GM12878 (cell line): ENCODE results near the gene CNTN4.

ENCODE experiments used
- BCLAF1 ChIP-seq: fragments of 450-650 bp; IDR thresholded peaks from 2 replicates; pipeline ENCODE4 v1.6.1; 2017; ENCODE audit warnings: antibody characterized with exemption, mild to moderate bottlenecking, moderate library complexity
- CTCF ChIP-seq, 3 experiments: IDR thresholded peaks in 2 of 3; conservative IDR thresholded peaks in 1 of 3; 2 replicates each; pipeline ENCODE4 v1.5.1; 2011; ENCODE audit warnings: low read depth in 3 of 3, low read length in 3 of 3, mild to moderate bottlenecking in 3 of 3, control low read depth in 2 of 3, moderate library complexity in 2 of 3, inconsistent platforms in 1 of 3, mixed read lengths in 1 of 3; ENCODE audit not compliant: control insufficient read depth in 2 of 3, insufficient read depth in 1 of 3; ENCODE audit errors: extremely low read depth in 1 of 3
- EP300 ChIP-seq, 2 experiments: fragments of 150-350 bp in 1 of 2; IDR thresholded peaks; 2 replicates each; pipeline ENCODE4 v1.6.1; 2011 to 2012; ENCODE audit warnings: low read depth in 2 of 2, low read length in 2 of 2, borderline replicate concordance in 1 of 2, improper control_type of control experiment in 1 of 2, inconsistent platforms in 1 of 2; ENCODE audit not compliant: control insufficient read depth in 1 of 2
- MLLT1 ChIP-seq: fragments of 450-650 bp; IDR thresholded peaks from 2 replicates; pipeline ENCODE4 v1.6.1; 2016; ENCODE audit warnings: mild to moderate bottlenecking
- NBN ChIP-seq: fragments of 450-650 bp; IDR thresholded peaks from 2 replicates; pipeline ENCODE4 v1.6.1; 2016
- PAX5 ChIP-seq: IDR thresholded peaks from 2 replicates; pipeline ENCODE4 v1.6.1; 2011; ENCODE audit warnings: low read depth, low read length, borderline replicate concordance
- POLR2AphosphoS2 ChIP-seq: IDR thresholded peaks from 2 replicates; pipeline ENCODE4 v1.6.1; 2011; ENCODE audit warnings: low read depth, mild to moderate bottlenecking, low read length, improper control_type of control experiment, moderate library complexity
- TAF1 ChIP-seq: IDR thresholded peaks from 2 replicates; pipeline ENCODE4 v1.6.1; 2011; ENCODE audit warnings: mild to moderate bottlenecking, low read depth, low read length, borderline replicate concordance
- TCF12 ChIP-seq: IDR thresholded peaks from 2 replicates; pipeline ENCODE4 v1.6.1; 2011; ENCODE audit warnings: low read depth, mild to moderate bottlenecking, low read length
- USF1 ChIP-seq: IDR thresholded peaks from 2 replicates; pipeline ENCODE4 v1.6.1; 2011; ENCODE audit warnings: borderline replicate concordance, low read depth, mild to moderate bottlenecking, moderate library complexity, mixed read lengths, low read length; ENCODE audit not compliant: insufficient read depth; ENCODE audit errors: extremely low read length

GRCh38 chr3:2861120-2861519 is 762.5 kb downstream of the CNTN4 start:
- no peak for TF ChIP-seq USF1
- no peak for TF ChIP-seq MLLT1
- TF ChIP-seq NBN = no peak
- TF ChIP-seq PAX5 = no peak
- TF ChIP-seq CTCF (IDR thresholded peaks at IDR 0.05 in 2 of 3, conservative IDR thresholded peaks at IDR 0.05 in 1 of 3; ENCODE audit: control insufficient read depth in 2 of 3, extremely low read depth in 1 of 3, insufficient read depth in 1 of 3, low read depth in 3 of 3, low read length in 3 of 3) = no peak
- no peak for TF ChIP-seq EP300 (IDR thresholded peaks at IDR 0.05; ENCODE audit: borderline replicate concordance in 1 of 2, control insufficient read depth in 1 of 2, low read depth in 2 of 2, low read length in 2 of 2)
- TF ChIP-seq TAF1 = no peak
- TF ChIP-seq TCF12 = no peak
- TF ChIP-seq POLR2AphosphoS2 = no peak
- TF ChIP-seq BCLAF1 = no peak
